ENCODE results near the gene PTTG1IP. TPM values are rescaled to one million over a fixed set of nuclear protein-coding genes. Genes with fewer than 3 reads are reported as not detected.

The PTTG1IP gene
- total and polyA plus RNA-seq, 8 donors, result 61.3 to 253 (median 114) TPM

GRCh38 chr21:44867464-44867863, 6.0 kb downstream of the PTTG1IP start:
- intact Hi-C loops (cut with DNase I; ENCODE audit: low total_unique reads), result loop anchor here (10.0 kb wide), 1 partner anchor 53 kb away; the partner anchor contains the start of gene SUMO3
- Histone ChIP-seq H3K36me3 (peaks cover 19 to 31% (median 28%) of the 10 kb centered on the region in 4 donors), H3K9me3 (no peaks in the 10 kb centered on the region), H3K4me1 (peaks cover 80 to 94% (median 82%) of the 10 kb centered on the region in 4 donors), H3K27me3 (no peaks in the 10 kb centered on the region), H3K27ac (peak overlapping the region in 4 of 5 donors; percentile 21 to 99 (median 96)), H3K4me3 (no peak overlapping the region)
- 86 to 90% (median 88%) methylated on average over 15 of the region's 15 CpGs for WGBS, 5 donors
- no peak for TF ChIP-seq CTCF (IDR thresholded peaks at IDR 0.05)
- TF ChIP-seq POLR2A (IDR thresholded peaks at IDR 0.05), result no peak
- no peak for DNase-seq

GRCh38 chr21:44866780-44867179, 6.7 kb downstream of the PTTG1IP start:
- H3K36me3 ChIP-seq, result peaks cover 21 to 38% (median 35%) of the 10 kb centered on the region in 4 donors
- TF ChIP-seq POLR2AphosphoS5 (IDR thresholded peaks at IDR 0.05) (peak in 1 of 3 donors; percentile 34), EP300 (IDR thresholded peaks at IDR 0.05) (no peak)

GRCh38 chr21:44865561-44866280, 7.8 kb downstream of the PTTG1IP start:
- TF ChIP-seq POLR2A (IDR thresholded peaks at IDR 0.05) (no peak), POLR2AphosphoS5 (IDR thresholded peaks at IDR 0.05) (peak in 1 of 3 donors; percentile 30)
- DNase-seq, result peak; percentile 44 to 65
- H3K9me3 ChIP-seq, result no peaks in the 10 kb centered on the region
- peaks cover 67 to 89% (median 69%) of the 10 kb centered on the region in 4 donors for H3K4me1 ChIP-seq
- H3K36me3 ChIP-seq, result peaks cover 24 to 49% (median 45%) of the 10 kb centered on the region in 4 donors
- H3K4me3 ChIP-seq, result no peak overlapping the region
- WGBS, 5 donors, result 31 to 49% (median 34%) methylated on average over 10 to 12 of the region's 12 CpGs
- peak overlapping the region; percentile 50 to 96 (median 69) for H3K27ac ChIP-seq
- H3K27me3 ChIP-seq, result no peaks in the 10 kb centered on the region
- intact Hi-C loops (cut with DNase I; ENCODE audit: low total_unique reads), result loop anchor here (10.0 kb wide), 1 partner anchor 51 kb away; the partner anchor contains the start of gene SUMO3

More at GRCh38 chr21:44866780-44867179, 6.7 kb downstream of the PTTG1IP start:
- intact Hi-C loops (cut with DNase I; ENCODE audit: low total_unique reads), result loop anchor here (10.0 kb wide), 1 partner anchor 52 kb away; the partner anchor contains the start of gene SUMO3
- Histone ChIP-seq H3K4me1 (peaks cover 73 to 91% (median 76%) of the 10 kb centered on the region in 4 donors), H3K9me3 (no peaks in the 10 kb centered on the region), H3K27ac (peak overlapping the region in 4 of 5 donors; percentile 20 to 99 (median 58)), H3K4me3 (no peak overlapping the region), H3K27me3 (no peaks in the 10 kb centered on the region)
- DNase-seq, result no peak
- 43 to 74% (median 65%) methylated on average over 7 of the region's 7 CpGs for WGBS, 5 donors

GRCh38 chr21:44862869-44863685, 10.4 kb downstream of the PTTG1IP start:
- intact Hi-C loops (cut with DNase I; ENCODE audit: low total_unique reads), result loop anchor here (10.0 kb wide), 1 partner anchor 48 kb away; the partner anchor contains the start of gene SUMO3
- Histone ChIP-seq H3K4me1 (peaks cover 43 to 77% (median 53%) of the 10 kb centered on the region in 4 donors), H3K27me3 (no peaks in the 10 kb centered on the region), H3K4me3 (no peak overlapping the region), H3K9me3 (no peaks in the 10 kb centered on the region), H3K36me3 (peaks cover 46 to 75% (median 71%) of the 10 kb centered on the region in 4 donors), H3K27ac (peak overlapping the region in 1 of 5 donors; percentile 38)
- TF ChIP-seq POLR2A (IDR thresholded peaks at IDR 0.05) (no peak), EP300 (IDR thresholded peaks at IDR 0.05) (no peak), POLR2AphosphoS5 (IDR thresholded peaks at IDR 0.05) (no peak), CTCF (IDR thresholded peaks at IDR 0.05) (no peak)
- 77 to 92% (median 90%) methylated on average over 18 to 25 of the region's 25 CpGs for WGBS, 5 donors
- no peak for DNase-seq

GRCh38 chr21:44858791-44859190, 14.7 kb downstream of the PTTG1IP start:
- peak overlapping the region in 2 of 5 donors; percentile 0 to 43 for H3K27ac ChIP-seq
- H3K4me1 ChIP-seq, result peaks cover 11 to 54% (median 27%) of the 10 kb centered on the region in 4 donors
- no peak for DNase-seq
- intact Hi-C loops (cut with DNase I; ENCODE audit: low total_unique reads), result no loop called here
- TF ChIP-seq EP300 (IDR thresholded peaks at IDR 0.05), result no peak
- TF ChIP-seq POLR2AphosphoS5 (IDR thresholded peaks at IDR 0.05), result no peak
- no peak for TF ChIP-seq POLR2A (IDR thresholded peaks at IDR 0.05)
- peaks cover 56 to 99% (median 97%) of the 10 kb centered on the region in 4 donors for H3K36me3 ChIP-seq
- WGBS, 5 donors, result 49 to 75% (median 71%) methylated on average over 10 of the region's 10 CpGs
- H3K27me3 ChIP-seq, result no peaks in the 10 kb centered on the region
- H3K4me3 ChIP-seq, result no peak overlapping the region
- H3K9me3 ChIP-seq, result no peaks in the 10 kb centered on the region

All from stomach (tissue), 9 donors.